Raji (cell line): ENCODE results near the gene ARMH2.

Experiments used
- POLR2A ChIP-seq: IDR thresholded peaks from 2 replicates; pipeline ENCODE4 v1.6.1; 2011; ENCODE audit warnings: low read depth, low read length, control low read depth; ENCODE audit not compliant: insufficient read depth

Gene ARMH2

GRCh38 chr6:24827162-24827561, 28.4 kb upstream of the ARMH2 start:
- TF ChIP-seq POLR2A: no peak

- no peak for TF ChIP-seq POLR2A
Measured at GRCh38 chr6:24825130-24825630, 26.5 kb upstream of the ARMH2 start.

- no peak for TF ChIP-seq POLR2A
Measured at GRCh38 chr6:24824142-24824938, 25.6 kb upstream of the ARMH2 start.

- TF ChIP-seq POLR2A: no peak
Measured at GRCh38 chr6:24823185-24823584, 24.5 kb upstream of the ARMH2 start.

- no peak for TF ChIP-seq POLR2A
Measured at GRCh38 chr6:24822696-24823095, 24.0 kb upstream of the ARMH2 start.

- TF ChIP-seq POLR2A: no peak
Measured at GRCh38 chr6:24821860-24822444, 23.2 kb upstream of the ARMH2 start.

GRCh38 chr6:24818346-24818745, 19.6 kb upstream of the ARMH2 start:
- TF ChIP-seq POLR2A: no peak

GRCh38 chr6:24809728-24810127, 11.0 kb upstream of the ARMH2 start:
- TF ChIP-seq POLR2A: no peak

GRCh38 chr6:24807584-24807983, 8.9 kb upstream of the ARMH2 start:
- TF ChIP-seq POLR2A: no peak

- TF ChIP-seq POLR2A: no peak
Measured at GRCh38 chr6:24802271-24803059, 3.7 kb upstream of the ARMH2 start.

- TF ChIP-seq POLR2A: no peak
Measured at GRCh38 chr6:24799541-24799915, 811 bp upstream of the ARMH2 start.

- TF ChIP-seq POLR2A: no peak
Measured at GRCh38 chr6:24797596-24798216, 1.0 kb downstream of the ARMH2 start.

GRCh38 chr6:24796616-24797290, 2.0 kb downstream of the ARMH2 start:
- TF ChIP-seq POLR2A: no peak

GRCh38 chr6:24795106-24795505, 3.6 kb downstream of the ARMH2 start:
- TF ChIP-seq POLR2A: no peak

- TF ChIP-seq POLR2A: no peak
Measured at GRCh38 chr6:24788031-24788665, 10.6 kb downstream of the ARMH2 start.

- no peak for TF ChIP-seq POLR2A
Measured at GRCh38 chr6:24780206-24780605, 18.5 kb downstream of the ARMH2 start.
